Putamen (tissue), 1 donor: ENCODE results near the gene CDC25B.

Experiments
- DNase-seq: peaks from one replicate; pipeline ENCODE4 v3.0.0-alpha.2; 2016; ENCODE audit warnings: low spot score

Gene CDC25B

GRCh38 chr20:3764659-3765058, 31.5 kb upstream of the CDC25B start:
- no peak for DNase-seq

- DNase-seq, result no peak
Measured at GRCh38 chr20:3765171-3765882, 30.8 kb upstream of the CDC25B start.

DNA sequence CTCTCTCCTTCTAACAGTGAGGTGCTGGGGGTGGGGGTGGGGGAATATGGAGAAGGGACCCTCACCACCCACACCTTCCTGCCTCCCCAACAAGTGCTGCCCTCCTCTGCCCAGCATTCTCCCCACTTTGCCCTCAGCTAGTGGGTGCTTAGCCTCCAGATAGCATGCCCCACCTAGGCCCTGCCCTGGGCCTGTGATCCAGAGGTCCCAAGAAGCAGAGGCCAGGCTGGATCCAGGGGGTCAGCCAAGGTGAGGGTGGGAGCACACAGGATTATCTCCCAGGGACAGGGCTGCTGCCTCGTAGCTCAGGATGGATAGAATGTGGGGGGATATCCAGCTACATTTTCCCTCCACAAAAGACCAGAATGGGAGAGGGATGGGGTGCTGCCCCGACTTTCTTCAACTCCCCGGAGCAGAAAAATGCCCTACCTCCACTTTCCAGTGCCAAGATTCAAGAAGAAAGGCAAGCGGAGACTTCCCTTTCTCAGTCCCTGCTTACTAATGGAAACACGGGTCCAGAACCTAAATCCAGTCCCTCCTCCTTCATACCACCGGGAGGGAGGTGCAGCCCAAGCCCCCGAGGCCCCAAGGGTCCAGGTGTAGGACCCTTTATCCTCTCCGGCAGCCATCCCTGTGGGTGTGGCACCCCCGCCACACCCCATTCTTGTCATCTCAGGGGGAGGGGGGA, 29.5 kb upstream of the CDC25B start:
- DNase-seq, result no peak

DNA sequence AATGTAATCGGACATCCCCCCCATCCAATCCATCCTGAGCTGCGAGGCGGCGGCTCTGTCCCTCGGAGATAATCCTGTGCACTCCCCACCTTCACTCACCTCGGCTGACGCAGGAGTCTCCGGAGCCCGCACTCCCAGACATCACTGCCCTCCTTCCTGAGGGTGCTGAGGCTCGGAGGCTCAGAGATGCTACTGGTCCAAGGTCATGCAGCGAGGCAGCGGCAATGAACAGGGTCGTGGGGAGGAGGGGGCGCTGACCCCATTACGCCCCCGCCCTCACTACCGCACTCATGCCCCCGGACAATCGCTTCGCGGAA, 29.0 kb upstream of the CDC25B start:
- no peak for DNase-seq

DNA sequence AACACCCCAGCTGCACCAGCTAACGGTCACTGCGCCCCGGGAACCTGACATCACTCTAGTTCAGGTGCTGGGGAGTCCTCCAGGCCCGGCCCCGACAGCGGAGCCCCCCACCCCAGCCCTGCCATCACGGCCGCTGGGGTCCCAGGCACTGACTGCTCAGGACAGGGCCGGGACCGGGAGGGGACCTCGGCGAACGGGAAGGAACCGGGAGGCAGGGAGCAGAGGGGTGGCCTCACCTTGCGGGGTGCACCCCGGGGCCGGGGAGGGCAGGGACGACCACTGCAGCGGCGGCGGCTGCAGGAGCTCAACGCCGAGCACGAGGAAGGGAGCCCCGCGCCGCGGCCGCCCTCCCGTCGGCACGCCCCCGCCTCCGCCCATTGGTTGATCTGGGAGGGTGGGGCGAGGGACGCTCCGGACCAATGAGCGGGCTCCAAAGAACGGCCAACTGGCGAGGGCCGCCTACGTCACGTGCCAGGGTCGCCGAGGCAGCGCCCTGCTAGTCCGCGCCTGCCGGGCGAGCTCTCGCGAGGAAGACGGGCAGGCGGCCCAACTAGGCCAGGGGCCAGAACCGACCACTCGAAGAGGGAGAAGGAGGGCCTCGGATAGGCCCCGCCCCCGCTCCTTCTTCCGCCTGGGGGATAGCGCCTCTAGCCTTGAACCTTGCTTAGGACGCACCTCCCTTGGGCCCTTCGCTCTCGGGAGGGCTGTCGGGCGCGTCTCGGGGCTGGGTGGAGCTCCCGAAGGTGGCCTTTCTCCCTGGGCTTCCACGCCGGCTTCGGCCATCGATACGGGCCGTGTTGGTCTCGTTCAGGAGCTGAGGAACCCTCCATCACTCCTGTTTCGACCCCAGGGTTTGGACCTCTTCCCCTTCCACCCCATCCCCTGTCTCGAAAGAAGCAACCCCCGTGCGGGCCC, 28.4 kb upstream of the CDC25B start, which contains the start of gene ADISSP:
ADISSP (minus strand) TSS at position 327 of the 915 bp plus-strand sequence. CDS start 7,653 bp downstream, outside the sequence.
- DNase-seq, result peak; percentile 97

DNA sequence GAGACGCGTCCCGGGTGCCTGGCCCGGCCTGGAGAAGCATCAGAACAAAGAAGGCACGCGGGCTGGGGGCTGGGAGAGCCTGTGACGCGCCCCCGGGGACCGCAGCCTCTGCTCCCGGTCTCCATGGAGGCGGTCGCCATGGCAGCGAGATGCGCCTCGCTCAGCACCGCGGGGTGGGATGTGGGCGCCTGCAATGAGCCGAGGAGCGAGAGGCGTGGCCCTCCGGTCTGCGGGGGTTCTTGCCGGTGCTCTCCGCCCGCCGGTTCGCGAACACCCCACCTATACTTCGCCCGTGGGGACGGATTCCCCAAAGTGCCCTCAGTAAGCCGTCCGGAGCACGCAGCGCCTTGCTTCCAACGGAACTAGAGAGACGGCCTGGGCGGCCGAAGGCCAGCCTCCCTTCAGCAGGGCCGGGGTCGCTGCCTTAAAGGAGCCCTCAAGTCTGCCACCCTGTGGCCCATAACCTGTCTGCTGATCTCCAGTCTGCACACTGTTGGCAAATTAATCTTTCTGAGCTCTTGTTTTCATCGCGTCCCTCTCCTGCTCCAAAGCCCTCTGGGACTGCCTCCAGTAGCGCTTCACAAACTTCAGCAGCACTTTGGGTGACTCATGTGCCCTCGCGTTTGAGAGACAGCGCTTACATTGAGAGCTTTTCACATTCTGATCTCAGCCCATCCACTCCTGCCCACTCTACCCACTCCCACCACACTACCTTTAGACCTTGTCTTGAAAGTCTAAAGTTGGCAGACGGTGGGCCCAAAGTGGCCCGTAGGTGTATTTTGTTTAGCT, 27.6 kb upstream of the CDC25B start:
- DNase-seq, result peak; percentile 87

DNA sequence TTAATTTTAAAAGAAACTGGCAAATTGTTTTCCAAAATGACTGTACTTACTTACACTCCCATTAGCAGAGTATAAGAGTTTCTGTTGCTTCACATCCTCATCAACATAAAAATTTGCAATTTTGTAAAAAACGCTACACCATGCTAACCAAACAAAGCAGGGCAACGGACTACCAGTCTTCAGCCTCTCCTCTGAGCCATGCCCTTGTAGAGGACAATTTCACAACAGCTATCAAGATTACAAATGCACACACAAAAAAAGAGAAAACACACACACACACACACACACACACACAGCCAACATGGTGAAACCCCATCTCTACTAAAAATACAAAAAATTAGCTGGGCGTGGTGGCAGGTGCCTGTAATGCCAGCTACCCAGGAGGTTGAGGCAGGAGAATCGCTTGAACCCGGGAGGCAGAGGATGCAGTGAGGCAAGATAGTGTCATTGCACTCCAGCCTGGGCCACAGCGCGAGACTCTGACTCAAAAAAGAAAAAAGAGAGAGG, 24.5 kb upstream of the CDC25B start:
- DNase-seq, result no peak

- no peak for DNase-seq
Measured at GRCh38 chr20:3775457-3776108, 20.5 kb upstream of the CDC25B start.

- no peak for DNase-seq
Measured at GRCh38 chr20:3777381-3777715, 18.8 kb upstream of the CDC25B start.

DNA sequence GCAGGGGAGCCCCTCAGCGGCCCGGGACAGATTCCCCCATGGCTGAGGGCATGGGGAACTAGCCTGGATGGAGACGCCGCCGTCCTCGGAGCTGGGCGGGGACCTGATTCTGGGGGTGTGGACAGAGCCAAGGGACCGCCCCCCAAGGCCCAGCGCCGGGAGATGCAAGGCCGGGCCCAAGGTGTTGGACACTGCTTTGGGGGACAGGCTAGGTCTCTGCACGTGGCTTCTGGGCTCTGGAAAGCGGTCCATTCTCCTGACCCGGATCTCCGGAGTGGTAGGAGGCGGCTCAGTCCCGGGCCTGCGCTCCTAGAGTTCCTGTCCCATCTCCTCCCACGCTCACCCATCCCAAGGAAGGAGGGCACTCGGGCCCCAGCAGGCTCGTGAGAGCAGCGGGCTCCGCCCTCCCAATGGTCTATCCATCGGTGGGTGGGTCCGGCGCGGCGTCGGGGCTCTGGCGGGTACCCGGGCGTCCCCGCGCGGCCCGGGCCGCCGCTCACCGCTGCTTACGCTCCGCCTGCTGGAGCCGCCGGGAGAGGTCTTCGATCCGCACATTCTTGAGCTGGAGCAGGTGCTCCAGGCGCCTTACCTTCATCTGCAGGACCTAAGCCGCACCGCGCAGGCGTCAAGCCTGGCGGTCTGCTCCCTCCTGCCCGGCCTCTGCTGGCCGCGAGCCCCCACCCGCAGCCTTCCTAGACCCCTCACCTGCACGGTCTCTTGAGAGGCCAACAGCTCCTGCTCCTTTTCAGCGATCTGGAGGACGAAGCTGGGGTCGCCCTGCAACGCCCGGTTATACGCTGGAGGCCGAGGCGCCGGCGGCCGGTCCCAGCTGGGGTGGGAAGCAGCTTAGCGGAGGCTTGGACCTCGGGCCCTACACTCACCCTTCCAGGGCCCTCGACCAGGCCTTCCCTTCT, 18.1 kb upstream of the CDC25B start:
- DNase-seq, result no peak

GRCh38 chr20:3778976-3779375, 17.1 kb upstream of the CDC25B start:
- DNase-seq, result no peak

DNA sequence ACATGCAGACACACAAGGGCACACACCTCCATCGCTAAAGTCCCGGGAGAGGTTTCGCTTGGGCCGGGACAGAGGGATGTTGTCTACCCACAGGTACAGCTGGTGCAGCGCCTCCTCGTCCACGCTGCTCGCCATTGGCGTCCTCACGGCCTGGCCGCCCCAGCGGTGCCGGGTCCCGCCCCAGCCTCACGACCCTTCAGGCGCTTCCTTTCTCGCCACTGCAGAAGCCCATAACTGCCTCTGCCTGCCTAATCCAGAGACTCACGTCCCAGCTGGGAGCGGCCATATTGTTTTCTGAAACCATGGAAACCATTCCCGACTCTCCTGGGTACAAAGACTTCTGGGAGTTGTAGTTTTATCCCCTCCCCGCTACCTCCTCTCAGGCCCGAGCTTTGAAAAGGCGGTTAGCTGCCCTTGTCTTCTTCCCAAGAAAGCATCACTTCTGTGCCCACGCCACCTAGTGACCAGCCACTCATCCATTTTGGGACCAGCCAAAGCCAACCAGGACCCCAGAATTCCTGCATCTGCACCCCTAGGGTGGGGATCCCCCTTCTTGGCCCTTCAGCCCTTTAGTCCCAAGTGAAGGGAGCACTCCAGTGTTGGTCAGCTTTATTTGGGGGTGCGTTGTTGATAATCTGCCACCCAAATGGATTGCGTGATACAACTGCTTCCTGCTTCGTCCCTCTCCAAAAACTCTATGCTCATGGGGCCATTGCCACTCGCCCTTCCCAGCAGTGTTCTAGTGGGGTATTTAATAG, 14.8 kb upstream of the CDC25B start, which contains the start of gene SPEF1:
SPEF1 (minus strand) TSS at position 296 of the 758 bp plus-strand sequence; CDS start at position 135, 161 bp downstream.
- peak; percentile 92 for DNase-seq

DNA sequence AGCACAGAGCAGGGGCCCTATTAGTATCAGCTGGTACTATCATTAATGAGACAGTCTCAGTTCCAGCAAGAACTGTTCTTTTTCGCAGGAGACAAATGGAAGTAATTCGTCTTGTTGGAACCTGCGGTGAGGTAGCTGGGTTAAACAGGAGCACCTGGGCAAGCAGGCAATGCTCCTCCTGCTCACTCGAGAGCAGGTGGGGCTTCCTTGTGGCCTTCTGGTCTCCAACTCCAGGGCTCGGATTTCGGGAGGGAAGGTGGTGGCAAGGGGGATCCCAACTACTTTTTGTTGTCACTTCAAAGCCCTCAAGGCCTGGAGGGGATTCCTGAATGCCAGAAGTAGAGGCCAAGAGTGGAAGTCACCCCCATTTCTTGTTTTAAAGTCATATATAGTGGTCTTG, 13.5 kb upstream of the CDC25B start:
- no peak for DNase-seq

- DNase-seq, result no peak
Measured at GRCh38 chr20:3783068-3783489, 13.0 kb upstream of the CDC25B start.

DNA sequence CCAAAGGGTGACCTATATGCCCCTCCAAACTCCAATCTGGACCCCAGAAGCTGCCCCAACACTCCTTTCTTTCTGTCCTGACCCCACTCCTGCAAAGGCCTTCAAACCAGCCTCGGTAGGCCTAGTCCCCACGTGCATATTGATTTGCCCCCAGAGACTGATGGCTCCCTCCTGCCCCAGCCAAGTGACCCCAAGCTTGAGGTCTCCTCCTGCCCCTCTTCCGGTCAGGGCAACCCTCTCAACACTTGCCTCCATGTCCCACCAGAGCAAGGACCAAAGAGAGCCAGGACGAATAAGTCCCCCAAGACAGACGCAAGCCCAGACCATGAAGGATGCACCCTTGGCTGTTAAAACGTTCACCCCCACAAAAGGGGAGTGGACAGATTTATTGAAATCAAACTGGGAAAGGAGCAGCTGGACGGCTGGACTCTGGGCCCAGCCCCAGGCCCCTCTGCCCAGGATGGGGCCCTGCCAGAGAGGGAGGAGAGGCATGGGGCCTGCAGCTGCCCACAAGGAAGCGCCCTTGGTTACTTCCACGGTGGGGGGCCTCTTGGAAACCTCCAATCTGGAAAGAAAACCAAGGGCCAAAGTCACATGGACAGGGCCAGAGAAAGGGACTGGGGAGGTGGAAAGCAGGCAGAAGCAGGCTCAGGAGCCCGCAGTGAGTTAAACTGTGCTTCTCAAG, 12.5 kb upstream of the CDC25B start:
- no peak for DNase-seq

DNA sequence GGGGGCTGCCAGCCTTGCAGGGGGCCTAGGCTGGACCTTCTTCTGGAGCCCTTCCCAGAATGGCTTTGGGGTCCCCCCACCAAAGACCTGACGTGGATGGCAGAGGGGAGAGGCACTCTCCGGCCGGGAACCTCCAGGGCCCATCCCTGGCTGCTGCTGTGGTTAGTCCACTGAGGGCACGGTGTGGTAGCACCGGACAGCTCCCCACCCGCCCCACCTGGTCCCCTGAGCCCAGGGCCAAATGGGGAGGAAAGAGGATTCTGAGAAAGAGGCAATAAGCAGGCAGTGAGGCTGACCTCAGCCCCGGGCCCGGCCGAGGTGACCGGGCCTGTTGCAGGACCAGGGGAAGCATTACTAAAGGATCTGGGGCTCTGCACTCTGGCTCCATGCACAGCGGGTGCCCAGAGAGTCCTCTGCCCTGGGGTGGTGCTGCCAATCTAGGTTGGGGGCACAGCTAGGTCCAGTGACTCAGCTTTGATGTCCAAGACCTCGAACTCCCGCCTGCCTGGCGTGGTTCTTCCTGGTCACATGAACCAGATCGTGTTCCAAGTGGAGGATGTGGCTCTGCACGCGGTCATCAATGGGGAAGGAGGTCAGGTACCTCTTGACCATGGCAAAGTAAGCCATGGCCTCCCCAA, 11.8 kb upstream of the CDC25B start:
- no peak for DNase-seq

DNA sequence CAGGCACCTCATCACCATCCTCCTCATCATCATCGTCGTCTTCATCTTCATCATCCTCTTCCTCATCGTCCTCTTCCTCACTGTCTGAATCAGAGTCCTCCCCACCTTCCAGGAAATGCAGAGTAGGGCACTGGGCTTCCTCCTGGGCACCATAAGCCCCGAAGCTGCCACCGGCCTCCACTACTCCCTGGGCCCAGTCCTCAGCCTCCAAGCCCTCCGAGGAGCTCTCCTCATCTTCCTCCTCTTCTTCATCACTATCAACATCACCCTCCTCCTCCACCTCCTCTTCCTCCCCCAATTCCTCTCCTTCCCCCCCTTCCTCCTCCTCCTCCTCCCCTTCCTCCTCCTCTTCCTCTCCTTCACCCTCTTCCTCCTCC, 11.3 kb upstream of the CDC25B start:
- DNase-seq, result no peak
